Osteocyte (in vitro differentiated cells): ENCODE measurements around the gene SH3RF1. TPM values are rescaled to one million over a fixed set of nuclear protein-coding genes. Genes with fewer than 3 reads are reported as not detected.

Source experiments
- DNase-seq: peaks from one replicate; pipeline ENCODE4 v3.0.0; 2021; ENCODE audit warnings: mixed read lengths; ENCODE audit not compliant: unreplicated experiment; ENCODE audit errors: extremely low spot score
- H3K27ac Mint-ChIP-seq: one replicate; pipeline ENCODE4 v1.8.0; 2021; ENCODE audit warnings: mild to moderate bottlenecking, mixed read lengths; ENCODE audit not compliant: unreplicated experiment
- H3K27me3 Mint-ChIP-seq: one replicate; pipeline ENCODE4 v1.8.0; 2021; ENCODE audit warnings: mixed read lengths; ENCODE audit not compliant: unreplicated experiment
- H3K36me3 Mint-ChIP-seq: one replicate; pipeline ENCODE4 v1.8.0; 2021; ENCODE audit warnings: mixed read lengths; ENCODE audit not compliant: unreplicated experiment
- H3K4me1 Mint-ChIP-seq: one replicate; pipeline ENCODE4 v1.8.0; 2021; ENCODE audit warnings: mixed read lengths; ENCODE audit not compliant: unreplicated experiment
- H3K4me3 Mint-ChIP-seq: one replicate; pipeline ENCODE4 v1.8.0; 2021; ENCODE audit warnings: mild to moderate bottlenecking, moderate library complexity, mixed read lengths; ENCODE audit not compliant: unreplicated experiment
- H3K9me3 Mint-ChIP-seq: one replicate; pipeline ENCODE4 v1.8.0; 2021; ENCODE audit warnings: mixed read lengths; ENCODE audit not compliant: unreplicated experiment
- total RNA-seq: library from RNA; stranded (reverse); gene quantifications from 2 replicates; pipeline ENCODE4 v1.2.1, GENCODE V29; 2021
- TF ChIP-seq, protein P1 (sequence below): fragments of 200-600 bp; sonication (generic); IDR thresholded peaks from 2 replicates; pipeline ENCODE4 v1.5.0; 2021; ENCODE audit warnings: antibody characterized with exemption, mild to moderate bottlenecking, moderate library complexity

The SH3RF1 gene
- total RNA-seq, 1 donor from 2014 or later: 31.8 TPM

DNA sequence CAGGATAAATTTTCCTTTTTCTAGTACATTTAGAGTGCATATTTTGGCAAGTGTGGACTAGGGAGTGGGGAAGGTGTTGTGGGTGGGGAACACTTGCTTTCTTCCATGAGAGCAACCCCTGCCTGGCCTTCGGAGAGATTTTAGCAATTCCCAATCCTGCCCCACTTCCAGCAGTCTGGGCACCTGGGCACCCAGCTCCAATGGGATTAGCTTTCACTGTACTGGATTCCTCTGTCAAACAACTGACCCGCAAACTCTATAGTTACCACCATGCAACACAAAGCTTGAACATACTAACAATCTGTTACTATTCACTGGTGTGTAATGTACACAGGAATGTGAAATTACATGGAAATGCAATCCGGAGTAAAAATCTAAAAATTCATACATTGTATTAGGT lies 50.3 kb downstream of the SH3RF1 start:
- no peak overlapping the region for H3K4me3 Mint-ChIP-seq
- peaks cover 4% of the 10 kb centered on the region for H3K36me3 Mint-ChIP-seq
- no peaks in the 10 kb centered on the region for H3K9me3 Mint-ChIP-seq
- no peak for DNase-seq
- TF ChIP-seq, protein P1, sequence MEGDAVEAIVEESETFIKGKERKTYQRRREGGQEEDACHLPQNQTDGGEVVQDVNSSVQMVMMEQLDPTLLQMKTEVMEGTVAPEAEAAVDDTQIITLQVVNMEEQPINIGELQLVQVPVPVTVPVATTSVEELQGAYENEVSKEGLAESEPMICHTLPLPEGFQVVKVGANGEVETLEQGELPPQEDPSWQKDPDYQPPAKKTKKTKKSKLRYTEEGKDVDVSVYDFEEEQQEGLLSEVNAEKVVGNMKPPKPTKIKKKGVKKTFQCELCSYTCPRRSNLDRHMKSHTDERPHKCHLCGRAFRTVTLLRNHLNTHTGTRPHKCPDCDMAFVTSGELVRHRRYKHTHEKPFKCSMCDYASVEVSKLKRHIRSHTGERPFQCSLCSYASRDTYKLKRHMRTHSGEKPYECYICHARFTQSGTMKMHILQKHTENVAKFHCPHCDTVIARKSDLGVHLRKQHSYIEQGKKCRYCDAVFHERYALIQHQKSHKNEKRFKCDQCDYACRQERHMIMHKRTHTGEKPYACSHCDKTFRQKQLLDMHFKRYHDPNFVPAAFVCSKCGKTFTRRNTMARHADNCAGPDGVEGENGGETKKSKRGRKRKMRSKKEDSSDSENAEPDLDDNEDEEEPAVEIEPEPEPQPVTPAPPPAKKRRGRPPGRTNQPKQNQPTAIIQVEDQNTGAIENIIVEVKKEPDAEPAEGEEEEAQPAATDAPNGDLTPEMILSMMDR: no peak
- no peak overlapping the region for H3K27ac Mint-ChIP-seq
- peaks cover 10% of the 10 kb centered on the region for H3K4me1 Mint-ChIP-seq
- H3K27me3 Mint-ChIP-seq: no peaks in the 10 kb centered on the region

DNA sequence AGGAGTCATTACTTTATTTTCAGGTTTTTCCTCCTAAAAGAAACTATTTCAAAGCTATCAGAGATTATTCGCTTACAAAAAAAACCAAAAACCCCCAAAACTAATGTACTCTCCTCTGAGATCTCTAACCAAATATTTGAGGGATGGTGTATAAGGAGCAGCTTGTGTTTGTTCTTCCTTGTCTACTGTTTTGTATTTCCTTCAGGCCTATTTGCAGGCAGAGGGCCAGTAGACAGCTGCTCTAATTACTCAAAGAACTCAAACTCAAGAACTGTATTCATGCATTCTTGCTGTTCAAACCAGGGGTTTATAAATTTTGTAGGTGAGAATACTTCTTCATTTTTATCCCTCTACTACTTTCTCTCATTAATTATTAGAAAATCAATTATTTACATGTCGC lies 51.3 kb downstream of the SH3RF1 start:
- Mint-ChIP-seq H3K4me3 (no peak overlapping the region), H3K27ac (no peak overlapping the region), H3K9me3 (peaks cover under 1% of the 10 kb centered on the region), H3K36me3 (peaks cover 12% of the 10 kb centered on the region), H3K4me1 (peaks cover 10% of the 10 kb centered on the region), H3K27me3 (no peaks in the 10 kb centered on the region)
- TF ChIP-seq, protein P1: no peak
- no peak for DNase-seq

DNA sequence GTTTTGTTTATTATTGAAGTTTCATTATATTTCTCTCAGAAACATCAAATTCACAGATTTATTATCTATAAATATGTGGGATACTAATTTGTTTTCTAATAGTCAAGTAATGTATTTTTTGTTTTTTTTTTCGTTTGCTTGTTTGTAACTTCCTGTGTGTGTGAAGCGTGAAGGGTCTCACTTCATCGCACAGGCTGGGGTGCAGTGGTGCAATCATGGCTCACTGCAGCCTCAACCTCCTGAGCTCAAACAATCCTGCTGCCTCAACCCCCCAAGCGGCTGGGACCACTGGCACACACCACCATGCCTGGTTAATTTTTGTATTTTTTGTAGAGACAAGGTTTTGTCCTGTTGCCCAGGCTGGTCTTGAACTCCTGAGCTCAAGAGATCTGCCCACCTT lies 55.1 kb downstream of the SH3RF1 start:
- H3K27ac Mint-ChIP-seq: no peak overlapping the region
- TF ChIP-seq, protein P1: no peak
- H3K27me3 Mint-ChIP-seq: no peaks in the 10 kb centered on the region
- no peak overlapping the region for H3K4me3 Mint-ChIP-seq
- peaks cover 10% of the 10 kb centered on the region for H3K4me1 Mint-ChIP-seq
- peaks cover 24% of the 10 kb centered on the region for H3K36me3 Mint-ChIP-seq
- no peak for DNase-seq
- H3K9me3 Mint-ChIP-seq: peaks cover 5% of the 10 kb centered on the region

DNA sequence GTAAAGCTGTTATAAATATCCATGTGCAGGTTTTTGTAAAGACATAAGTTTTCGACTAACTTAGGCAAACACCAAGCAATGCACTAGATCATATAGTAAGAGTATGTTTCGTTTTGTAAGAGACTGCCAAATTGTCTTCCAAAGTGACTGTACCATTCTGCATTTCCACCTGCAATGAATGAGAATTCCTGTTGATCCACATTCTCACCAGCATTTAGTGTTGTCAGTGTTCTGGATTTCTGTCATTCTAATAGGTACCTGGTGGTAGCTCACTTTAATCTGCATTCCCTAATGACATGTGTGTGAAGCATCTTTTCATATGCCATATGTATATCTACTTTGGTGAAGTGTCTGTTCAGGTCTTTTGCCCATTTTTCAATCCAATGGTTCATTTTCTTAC lies 57.8 kb downstream of the SH3RF1 start:
- no peak overlapping the region for H3K27ac Mint-ChIP-seq
- peaks cover 24% of the 10 kb centered on the region for H3K36me3 Mint-ChIP-seq
- no peaks in the 10 kb centered on the region for H3K27me3 Mint-ChIP-seq
- TF ChIP-seq, protein P1: no peak
- H3K4me1 Mint-ChIP-seq: peaks cover 12% of the 10 kb centered on the region
- H3K4me3 Mint-ChIP-seq: no peak overlapping the region
- peaks cover 5% of the 10 kb centered on the region for H3K9me3 Mint-ChIP-seq
- DNase-seq: no peak

DNA sequence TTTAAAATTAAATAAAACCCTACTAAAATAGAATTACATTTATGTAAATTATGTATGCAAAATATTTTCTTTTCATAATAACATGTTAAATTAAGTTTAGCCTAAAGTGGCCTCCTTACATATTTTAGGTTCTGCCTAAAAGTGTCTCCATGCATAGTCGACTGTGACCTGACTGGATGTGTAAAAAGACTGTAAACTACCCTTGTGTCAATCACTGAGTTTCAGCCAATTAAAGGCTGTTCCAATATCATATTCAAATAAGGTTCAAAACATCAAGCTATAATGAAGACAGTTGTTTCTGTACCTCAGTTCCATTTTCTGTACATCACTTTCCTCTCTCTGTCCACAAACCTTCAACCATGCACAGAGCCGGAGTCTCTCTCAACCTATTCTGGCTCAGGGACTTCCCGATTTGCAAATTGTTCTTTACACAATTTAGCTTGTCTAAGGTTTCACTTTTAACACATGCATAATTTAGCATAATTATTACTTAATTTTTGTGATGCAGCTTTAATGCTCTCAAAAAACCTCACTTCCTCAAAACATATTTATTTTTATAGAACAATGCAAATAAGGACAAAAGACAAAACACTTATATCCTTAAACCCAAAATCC lies 60.1 kb downstream of the SH3RF1 start:
- H3K4me1 Mint-ChIP-seq: peaks cover 26% of the 10 kb centered on the region
- H3K36me3 Mint-ChIP-seq: peaks cover 24% of the 10 kb centered on the region
- no peak for DNase-seq
- H3K27me3 Mint-ChIP-seq: no peaks in the 10 kb centered on the region
- TF ChIP-seq, protein P1: no peak
- peaks cover 5% of the 10 kb centered on the region for H3K9me3 Mint-ChIP-seq
- H3K4me3 Mint-ChIP-seq: no peak overlapping the region
- H3K27ac Mint-ChIP-seq: no peak overlapping the region
